OCI-LY7 (cell line): Measurements from ENCODE around the gene FGGY. TPM values are rescaled to one million over a fixed set of nuclear protein-coding genes. Genes with fewer than 3 reads are reported as not detected.

Source experiments
- BruUV-seq: library from RNA; stranded (reverse); fragments of 400-500 nt; replicated peaks from 2 replicates; lab custom pipeline; 2021; lab: Mats Ljungman, UMichigan
- CTCF ChIA-PET: fragments of 300-600 bp; sonication (Branson Sonifier 250); formaldehyde crosslinking; loops from one replicate; lab custom pipeline; 2022; ENCODE audit warnings: antibody characterized with exemption; ENCODE audit not compliant: unreplicated experiment; lab: Charles Lee
- POLR2A ChIA-PET: fragments of 300-600 bp; sonication (Branson Sonifier 250); formaldehyde crosslinking; loops from one replicate; lab custom pipeline; 2022; ENCODE audit warnings: antibody characterized with exemption; lab: Charles Lee
- DNase-seq: peaks from one replicate; pipeline ENCODE4 v3.0.0-alpha.2; 2015; ENCODE audit warnings: low spot score
- H2AFZ ChIP-seq: fragments of 200-600 bp; sonication (generic), shearing (Covaris generic); 2 replicates; pipeline ENCODE4 v1.6.1; 2014; ENCODE audit warnings: mild to moderate bottlenecking, antibody characterized with exemption, low read length, moderate library complexity
- H3K27ac ChIP-seq: fragments of 200-600 bp; sonication (generic); 2 replicates; pipeline ENCODE4 v1.5.1; 2014; ENCODE audit warnings: mixed run types, low read depth, mild to moderate bottlenecking, moderate library complexity, low read length, inconsistent platforms; ENCODE audit not compliant: poor library complexity, severe bottlenecking
- H3K36me3 ChIP-seq: fragments of 200-600 bp; sonication (generic); 2 replicates; pipeline ENCODE4 v1.6.1; 2014; ENCODE audit warnings: mild to moderate bottlenecking, antibody characterized with exemption, low read length, moderate library complexity, mixed read lengths; ENCODE audit not compliant: insufficient read depth
- H3K4me1 ChIP-seq: fragments of 200-600 bp; sonication (generic); 2 replicates; pipeline ENCODE4 v1.5.1; 2014; ENCODE audit warnings: mild to moderate bottlenecking, low read length; ENCODE audit not compliant: insufficient read depth, poor library complexity, severe bottlenecking
- H3K4me2 ChIP-seq: fragments of 200-600 bp; sonication (generic); 2 replicates; pipeline ENCODE4 v1.6.1; 2014; ENCODE audit warnings: mild to moderate bottlenecking, low read length
- H3K4me3 ChIP-seq: fragments of 200-600 bp; sonication (generic); 2 replicates; pipeline ENCODE4 v1.5.1; 2014; ENCODE audit warnings: mild to moderate bottlenecking, low read depth, low read length; ENCODE audit not compliant: poor library complexity, severe bottlenecking
- H3K79me2 ChIP-seq: fragments of 200-600 bp; sonication (generic); 2 replicates; pipeline ENCODE4 v1.6.1; 2016; ENCODE audit warnings: low read depth, mild to moderate bottlenecking, low read length, moderate library complexity, mixed read lengths; ENCODE audit not compliant: insufficient read depth
- H3K9me2 ChIP-seq: fragments of 200-600 bp; sonication (generic); 2 replicates; pipeline ENCODE4 v1.6.1; 2016; ENCODE audit warnings: mild to moderate bottlenecking, low read length, mixed read lengths; ENCODE audit not compliant: insufficient read depth
- H3K9me3 ChIP-seq: fragments of 200-600 bp; sonication (generic); 2 replicates; pipeline ENCODE4 v1.6.1; 2014; ENCODE audit warnings: mild to moderate bottlenecking, mixed run types, low read length, mixed read lengths
- H4K20me1 ChIP-seq: fragments of 200-600 bp; sonication (generic); 2 replicates; pipeline ENCODE4 v1.6.1; 2014; ENCODE audit warnings: mild to moderate bottlenecking, antibody characterized with exemption, low read length, moderate library complexity, mixed read lengths; ENCODE audit not compliant: insufficient read depth
- EZH2phosphoT487 ChIP-seq: fragments of 200-600 bp; sonication (generic); IDR thresholded peaks from 2 replicates; pipeline ENCODE4 v1.6.1; 2018; ENCODE audit warnings: low read depth, borderline replicate concordance, mild to moderate bottlenecking, mixed run types, antibody characterized with exemption, low read length, moderate library complexity, mixed read lengths
- intact Hi-C: fragments of 100-400 bp; cut with micrococcal nuclease; formaldehyde crosslinking; loops from one replicate; pipeline ENCODE4 v1.10.0; 2022; ENCODE audit not compliant: unreplicated experiment
- total RNA-seq, 2 experiments: library from RNA; depleted of rRNA in 1 of 2; stranded (reverse); fragments of >200 nt in 1 of 2; shearing (Covaris generic) in 1 of 2; gene quantifications; 2 replicates each; pipeline ENCODE4 v1.2.3, GENCODE V29; 2014 to 2022
- TF ChIP-seq, protein P1 (sequence below): fragments of 200-600 bp; sonication (generic); conservative IDR thresholded peaks from 2 replicates; pipeline ENCODE4 v1.5.1; 2014; ENCODE audit warnings: mild to moderate bottlenecking, antibody characterized with exemption, low read length, moderate library complexity, mixed read lengths

FGGY gene
- total RNA-seq, 2 experiments from 2014 or later, result 0.63 to 4.5 TPM

DNA sequence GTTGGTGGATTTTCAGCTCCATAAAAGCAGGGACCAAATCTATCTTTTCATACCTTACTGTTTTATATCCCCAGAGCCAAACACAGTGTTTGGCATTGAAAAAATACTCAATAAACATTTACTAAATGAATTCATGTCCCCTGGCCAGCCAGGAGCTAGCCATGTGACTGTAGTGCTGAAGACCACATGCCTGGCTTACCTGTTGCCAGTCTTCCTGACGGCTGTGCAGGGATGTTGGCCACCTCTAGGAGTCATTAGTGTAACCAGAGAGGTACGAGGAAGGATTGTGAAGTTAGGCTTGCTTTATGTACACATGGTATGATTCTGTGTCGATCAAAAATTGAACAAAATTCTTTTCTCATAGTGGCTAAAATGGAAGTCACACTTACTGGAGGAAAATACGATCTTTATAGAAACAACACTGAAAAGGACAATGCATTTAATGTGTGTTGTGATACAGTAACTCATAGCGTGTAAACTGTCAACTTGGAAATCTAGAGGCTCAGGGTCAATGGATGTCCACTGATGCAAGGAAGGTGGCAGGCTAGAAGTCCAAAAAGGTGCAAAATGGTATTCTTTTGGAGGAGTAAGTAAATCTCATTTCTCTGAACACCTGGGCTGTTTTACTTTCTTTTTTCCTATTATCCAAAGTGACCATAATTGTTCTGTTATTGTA is 60.9 kb downstream of the FGGY start:
- Histone ChIP-seq H3K4me2 (no peak overlapping the region), H3K4me3 (no peak overlapping the region), H3K9me3 (no peaks in the 10 kb centered on the region), H3K79me2 (no peaks in the 10 kb centered on the region), H3K4me1 (no peaks in the 10 kb centered on the region), H3K27ac (no peak overlapping the region), H2AFZ (no peak overlapping the region), H3K36me3 (no peaks in the 10 kb centered on the region), H3K9me2 (no peaks in the 10 kb centered on the region), H4K20me1 (no peaks in the 10 kb centered on the region)
- CTCF ChIA-PET, result no interaction called here
- BruUV-seq, result no TSS peak
- DNase-seq, result no peak
- TF ChIP-seq, protein P1, sequence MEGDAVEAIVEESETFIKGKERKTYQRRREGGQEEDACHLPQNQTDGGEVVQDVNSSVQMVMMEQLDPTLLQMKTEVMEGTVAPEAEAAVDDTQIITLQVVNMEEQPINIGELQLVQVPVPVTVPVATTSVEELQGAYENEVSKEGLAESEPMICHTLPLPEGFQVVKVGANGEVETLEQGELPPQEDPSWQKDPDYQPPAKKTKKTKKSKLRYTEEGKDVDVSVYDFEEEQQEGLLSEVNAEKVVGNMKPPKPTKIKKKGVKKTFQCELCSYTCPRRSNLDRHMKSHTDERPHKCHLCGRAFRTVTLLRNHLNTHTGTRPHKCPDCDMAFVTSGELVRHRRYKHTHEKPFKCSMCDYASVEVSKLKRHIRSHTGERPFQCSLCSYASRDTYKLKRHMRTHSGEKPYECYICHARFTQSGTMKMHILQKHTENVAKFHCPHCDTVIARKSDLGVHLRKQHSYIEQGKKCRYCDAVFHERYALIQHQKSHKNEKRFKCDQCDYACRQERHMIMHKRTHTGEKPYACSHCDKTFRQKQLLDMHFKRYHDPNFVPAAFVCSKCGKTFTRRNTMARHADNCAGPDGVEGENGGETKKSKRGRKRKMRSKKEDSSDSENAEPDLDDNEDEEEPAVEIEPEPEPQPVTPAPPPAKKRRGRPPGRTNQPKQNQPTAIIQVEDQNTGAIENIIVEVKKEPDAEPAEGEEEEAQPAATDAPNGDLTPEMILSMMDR, result no peak
- TF ChIP-seq EZH2phosphoT487, result no peak
- intact Hi-C loops, result no loop called here
- POLR2A ChIA-PET, result interaction anchor here (1.9 kb wide), 1 partner anchor 7 kb away, joined by 6 read pairs; no protein-coding TSS in a partner anchor

DNA sequence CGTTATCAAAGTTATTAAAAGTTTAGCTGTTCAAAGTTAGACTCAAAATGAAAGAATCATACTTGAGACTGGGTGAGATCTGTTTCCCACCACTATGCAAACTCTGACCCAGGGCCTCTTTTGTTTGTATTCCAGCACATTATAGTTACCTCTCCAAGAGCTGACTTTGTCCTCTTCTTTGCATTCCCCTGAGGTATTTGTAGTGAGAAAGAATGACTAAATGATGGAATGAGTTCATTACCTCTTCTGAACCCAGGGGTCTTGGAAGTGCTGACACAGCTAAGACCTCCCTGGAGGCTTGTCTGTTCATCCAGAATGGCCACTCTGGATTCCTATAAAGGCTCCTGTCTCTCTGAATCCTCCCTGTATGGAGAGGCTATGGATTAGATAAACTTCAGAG is 62.4 kb downstream of the FGGY start:
- BruUV-seq, result no TSS peak
- no peak overlapping the region for H3K4me3 ChIP-seq
- H2AFZ ChIP-seq, result no peak overlapping the region
- TF ChIP-seq, protein P1, result no peak
- TF ChIP-seq EZH2phosphoT487, result no peak
- ChIA-PET CTCF (no interaction called here), POLR2A (interaction anchor here (0.7 to 1.9 kb wide), 2 partner anchors 9 to 556 kb away, joined by 3 to 6 read pairs; no protein-coding TSS in a partner anchor)
- H3K9me2 ChIP-seq, result no peaks in the 10 kb centered on the region
- H3K4me2 ChIP-seq, result no peak overlapping the region
- intact Hi-C loops, result no loop called here
- no peaks in the 10 kb centered on the region for H3K36me3 ChIP-seq
- H3K4me1 ChIP-seq, result no peaks in the 10 kb centered on the region
- no peak overlapping the region for H3K27ac ChIP-seq
- no peaks in the 10 kb centered on the region for H3K9me3 ChIP-seq
- no peaks in the 10 kb centered on the region for H3K79me2 ChIP-seq
- no peak for DNase-seq
- H4K20me1 ChIP-seq, result no peaks in the 10 kb centered on the region

DNA sequence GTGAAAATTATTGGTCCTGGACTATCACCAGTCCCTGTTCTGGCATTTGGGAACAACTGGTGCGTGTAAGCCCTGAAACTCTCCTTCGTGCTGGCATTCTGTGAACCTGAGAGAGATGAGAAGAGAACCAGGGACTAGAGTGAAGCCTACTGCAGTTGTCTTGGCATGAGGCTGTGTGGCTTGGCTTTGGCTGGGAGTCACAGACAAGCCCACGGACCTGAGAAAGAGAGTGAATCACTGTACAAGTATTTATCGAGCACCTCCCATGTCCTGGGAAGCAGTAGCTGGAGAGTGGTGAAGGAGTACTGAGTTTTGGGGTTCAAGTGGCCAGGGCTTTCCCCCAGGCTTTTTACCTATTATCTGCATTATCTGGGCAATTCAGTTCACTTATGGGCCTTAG is 63.3 kb downstream of the FGGY start:
- no peaks in the 10 kb centered on the region for H3K4me1 ChIP-seq
- no peak for TF ChIP-seq EZH2phosphoT487
- TF ChIP-seq, protein P1, result no peak
- no peak overlapping the region for H3K4me3 ChIP-seq
- no peaks in the 10 kb centered on the region for H3K36me3 ChIP-seq
- H3K9me3 ChIP-seq, result no peaks in the 10 kb centered on the region
- BruUV-seq, result no TSS peak
- no peaks in the 10 kb centered on the region for H3K79me2 ChIP-seq
- POLR2A ChIA-PET, result no interaction called here
- no peaks in the 10 kb centered on the region for H4K20me1 ChIP-seq
- no peaks in the 10 kb centered on the region for H3K9me2 ChIP-seq
- intact Hi-C loops, result no loop called here
- no peak for DNase-seq
- CTCF ChIA-PET, result no interaction called here
- no peak overlapping the region for H3K27ac ChIP-seq
- no peak overlapping the region for H2AFZ ChIP-seq
- H3K4me2 ChIP-seq, result no peak overlapping the region
